GM21528 (cell line): Measurements from ENCODE around the gene FFAR1.

Source experiments
- ATAC-seq: cut with Tn5 transposase; IDR thresholded peaks from one replicate; pipeline ENCODE4 v1.9.1; 2021; ENCODE audit warnings: mild to moderate bottlenecking, moderate library complexity; ENCODE audit not compliant: unreplicated experiment, low FRiP score

FFAR1 gene

GRCh38 chr19:35314031-35314430 is 33.7 kb upstream of the FFAR1 start:
- ATAC-seq = no peak

GRCh38 chr19:35314858-35315470 is 32.7 kb upstream of the FFAR1 start:
- no peak for ATAC-seq

- no peak for ATAC-seq
These were observed 31.8 kb upstream of the FFAR1 start for GRCh38 chr19:35315883-35316282.

- no peak for ATAC-seq
These were observed 31.1 kb upstream of the FFAR1 start for GRCh38 chr19:35316560-35316959.

GRCh38 chr19:35317464-35318043 is 30.1 kb upstream of the FFAR1 start:
- ATAC-seq = no peak

- ATAC-seq = no peak
These were observed 28.8 kb upstream of the FFAR1 start for GRCh38 chr19:35318679-35319448.

GRCh38 chr19:35320065-35320713 is 27.5 kb upstream of the FFAR1 start:
- no peak for ATAC-seq

GRCh38 chr19:35321291-35321690 is 26.4 kb upstream of the FFAR1 start:
- ATAC-seq = no peak

- no peak for ATAC-seq
These were observed 25.7 kb upstream of the FFAR1 start for GRCh38 chr19:35322014-35322413.

- no peak for ATAC-seq
These were observed 20.1 kb upstream of the FFAR1 start for GRCh38 chr19:35327642-35328041.

- no peak for ATAC-seq
These were observed 18.8 kb upstream of the FFAR1 start, which contains the start of gene CD22 for GRCh38 chr19:35328851-35329285. Gene CD22 (plus strand): TSS chr19:35329187. CDS start chr19:35332041, 2,854 bp downstream.

- no peak for ATAC-seq
These were observed 18.4 kb upstream of the FFAR1 start for GRCh38 chr19:35329323-35329722.

GRCh38 chr19:35330475-35330874 is 17.2 kb upstream of the FFAR1 start:
- ATAC-seq = peak; percentile 42

- ATAC-seq = no peak
These were observed 16.0 kb upstream of the FFAR1 start for GRCh38 chr19:35331551-35332214.

GRCh38 chr19:35332817-35333216 is 14.9 kb upstream of the FFAR1 start:
- ATAC-seq = no peak

- ATAC-seq = no peak
These were observed 13.5 kb upstream of the FFAR1 start for GRCh38 chr19:35334144-35334753.

GRCh38 chr19:35336166-35336955 is 11.3 kb upstream of the FFAR1 start:
- ATAC-seq = no peak

- no peak for ATAC-seq
These were observed 10.4 kb upstream of the FFAR1 start for GRCh38 chr19:35337097-35337983.

- ATAC-seq = no peak
These were observed 9.8 kb upstream of the FFAR1 start for GRCh38 chr19:35337984-35338296.
